Measurements from ENCODE around the gene ZIC1. TPM values are rescaled to one million over a fixed set of nuclear protein-coding genes. Genes with fewer than 3 reads are reported as not detected.

ZIC1 gene
- total RNA-seq, 1 experiment from 2014 or later = not detected

- H3K4me1 ChIP-seq (replicated peaks; ENCODE audit: insufficient read depth) = no peaks in the 10 kb centered on the region
- H3K9me2 ChIP-seq (ENCODE audit: insufficient read depth) = no peaks in the 10 kb centered on the region
- no peak overlapping the region for H3K4me2 ChIP-seq
- no peak overlapping the region for H3K4me3 ChIP-seq
- BruUV-seq (replicated peaks) = no TSS peak
- no peak for DNase-seq
- TF ChIP-seq, protein P1, sequence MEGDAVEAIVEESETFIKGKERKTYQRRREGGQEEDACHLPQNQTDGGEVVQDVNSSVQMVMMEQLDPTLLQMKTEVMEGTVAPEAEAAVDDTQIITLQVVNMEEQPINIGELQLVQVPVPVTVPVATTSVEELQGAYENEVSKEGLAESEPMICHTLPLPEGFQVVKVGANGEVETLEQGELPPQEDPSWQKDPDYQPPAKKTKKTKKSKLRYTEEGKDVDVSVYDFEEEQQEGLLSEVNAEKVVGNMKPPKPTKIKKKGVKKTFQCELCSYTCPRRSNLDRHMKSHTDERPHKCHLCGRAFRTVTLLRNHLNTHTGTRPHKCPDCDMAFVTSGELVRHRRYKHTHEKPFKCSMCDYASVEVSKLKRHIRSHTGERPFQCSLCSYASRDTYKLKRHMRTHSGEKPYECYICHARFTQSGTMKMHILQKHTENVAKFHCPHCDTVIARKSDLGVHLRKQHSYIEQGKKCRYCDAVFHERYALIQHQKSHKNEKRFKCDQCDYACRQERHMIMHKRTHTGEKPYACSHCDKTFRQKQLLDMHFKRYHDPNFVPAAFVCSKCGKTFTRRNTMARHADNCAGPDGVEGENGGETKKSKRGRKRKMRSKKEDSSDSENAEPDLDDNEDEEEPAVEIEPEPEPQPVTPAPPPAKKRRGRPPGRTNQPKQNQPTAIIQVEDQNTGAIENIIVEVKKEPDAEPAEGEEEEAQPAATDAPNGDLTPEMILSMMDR (conservative IDR thresholded peaks at IDR 0.05) = no peak
- TF ChIP-seq EZH2 (IDR thresholded peaks at IDR 0.05; ENCODE audit: low read depth) = no peak
- ChIA-PET POLR2A (ENCODE audit: unreplicated experiment) (no interaction called here), CTCF (no interaction called here)
- H4K20me1 ChIP-seq (ENCODE audit: insufficient read depth) = no peaks in the 10 kb centered on the region
- H3K36me3 ChIP-seq (ENCODE audit: low read depth) = no peaks in the 10 kb centered on the region
- H3F3A ChIP-seq (ENCODE audit: insufficient read depth, low read depth) = no peaks in the 10 kb centered on the region
- H3K9me3 ChIP-seq (ENCODE audit: insufficient read depth, low read depth) = no peaks in the 10 kb centered on the region
- no peak overlapping the region for H3K27ac ChIP-seq
- intact Hi-C loops (cut with micrococcal nuclease; ENCODE audit: unreplicated experiment) = no loop called here
- no peaks in the 10 kb centered on the region for H3K79me2 ChIP-seq (ENCODE audit: low read depth)
- H2AFZ ChIP-seq = no peak overlapping the region
- H3K27me3 ChIP-seq (ENCODE audit: insufficient read depth, low read depth) = no peaks in the 10 kb centered on the region
Measured at GRCh38 chr3:147427746-147428145, 18.6 kb downstream of the ZIC1 start.

GRCh38 chr3:147428326-147428725, 19.2 kb downstream of the ZIC1 start:
- no peak overlapping the region for H3K27ac ChIP-seq
- ChIA-PET CTCF (no interaction called here), POLR2A (ENCODE audit: unreplicated experiment) (no interaction called here)
- H3K79me2 ChIP-seq (ENCODE audit: low read depth) = no peaks in the 10 kb centered on the region
- no peaks in the 10 kb centered on the region for H3K27me3 ChIP-seq (ENCODE audit: insufficient read depth, low read depth)
- H4K20me1 ChIP-seq (ENCODE audit: insufficient read depth) = no peaks in the 10 kb centered on the region
- H3K4me2 ChIP-seq = no peak overlapping the region
- H2AFZ ChIP-seq = no peak overlapping the region
- DNase-seq = no peak
- BruUV-seq (replicated peaks) = no TSS peak
- H3K4me3 ChIP-seq = no peak overlapping the region
- H3K9me3 ChIP-seq (ENCODE audit: insufficient read depth, low read depth) = no peaks in the 10 kb centered on the region
- TF ChIP-seq, protein P1 (conservative IDR thresholded peaks at IDR 0.05) = no peak
- no peak for TF ChIP-seq EZH2 (IDR thresholded peaks at IDR 0.05; ENCODE audit: low read depth)
- H3K36me3 ChIP-seq (ENCODE audit: low read depth) = no peaks in the 10 kb centered on the region
- H3F3A ChIP-seq (ENCODE audit: insufficient read depth, low read depth) = no peaks in the 10 kb centered on the region
- H3K4me1 ChIP-seq (replicated peaks; ENCODE audit: insufficient read depth) = no peaks in the 10 kb centered on the region
- no peaks in the 10 kb centered on the region for H3K9me2 ChIP-seq (ENCODE audit: insufficient read depth)
- intact Hi-C loops (cut with micrococcal nuclease; ENCODE audit: unreplicated experiment) = no loop called here

GRCh38 chr3:147428754-147429153, 19.6 kb downstream of the ZIC1 start:
- no TSS peak for BruUV-seq (replicated peaks)
- Histone ChIP-seq H3K9me3 (ENCODE audit: insufficient read depth, low read depth) (no peaks in the 10 kb centered on the region), H3K36me3 (ENCODE audit: low read depth) (no peaks in the 10 kb centered on the region), H3F3A (ENCODE audit: insufficient read depth, low read depth) (no peaks in the 10 kb centered on the region), H3K4me1 (replicated peaks; ENCODE audit: insufficient read depth) (no peaks in the 10 kb centered on the region), H3K27me3 (ENCODE audit: insufficient read depth, low read depth) (no peaks in the 10 kb centered on the region), H3K27ac (no peak overlapping the region), H3K9me2 (ENCODE audit: insufficient read depth) (no peaks in the 10 kb centered on the region), H3K4me3 (no peak overlapping the region), H3K4me2 (no peak overlapping the region), H2AFZ (no peak overlapping the region), H3K79me2 (ENCODE audit: low read depth) (no peaks in the 10 kb centered on the region), H4K20me1 (ENCODE audit: insufficient read depth) (no peaks in the 10 kb centered on the region)
- DNase-seq = no peak
- intact Hi-C loops (cut with micrococcal nuclease; ENCODE audit: unreplicated experiment) = no loop called here
- ChIA-PET POLR2A (ENCODE audit: unreplicated experiment) (no interaction called here), CTCF (no interaction called here)
- TF ChIP-seq, protein P1 (conservative IDR thresholded peaks at IDR 0.05) = no peak
- no peak for TF ChIP-seq EZH2 (IDR thresholded peaks at IDR 0.05; ENCODE audit: low read depth)

All from PC-9 (cell line).